HEK293 (cell line): Measurements from ENCODE around the gene NHP2.

ENCODE experiments used
- CTCF ChIA-PET: fragments of 350-600 bp; formaldehyde crosslinking; extraction: SDS; loops from one replicate; lab custom pipeline; 2021; ENCODE audit warnings: antibody characterized with exemption; lab: Yijun Ruan, JAX
- POLR2A ChIA-PET: fragments of 300-600 bp; formaldehyde crosslinking; extraction: SDS; loops from one replicate; lab custom pipeline; 2020; ENCODE audit warnings: antibody characterized with exemption, inconsistent platforms; lab: Yijun Ruan, JAX
- H3K27ac ChIP-seq: fragments of 200-500 bp; sonication (Bioruptor generic); 2 replicates; pipeline ENCODE4 v1.5.1; 2014; ENCODE audit warnings: low read depth, low read length, control low read depth, inconsistent platforms; ENCODE audit errors: extremely low read depth
- H3K36me3 ChIP-seq, 2 experiments: fragments of 200-500 bp in 1 of 2; sonication (Bioruptor generic) in 1 of 2; 1 replicate in 1 of 2; 2 replicates in 1 of 2; pipeline ENCODE4 v1.5.1; 2014 to 2017; ENCODE audit warnings: inconsistent platforms in 2 of 2, low read length in 2 of 2; ENCODE audit not compliant: control insufficient read depth in 2 of 2, insufficient read depth in 1 of 2
- H3K4me1 ChIP-seq: fragments of 200-500 bp; sonication (Bioruptor generic); 2 replicates; pipeline ENCODE4 v1.5.1; 2014; ENCODE audit warnings: mild to moderate bottlenecking, low read length, inconsistent platforms; ENCODE audit not compliant: control insufficient read depth, insufficient read depth
- H3K4me3 ChIP-seq: 2 replicates; pipeline ENCODE4 v1.5.1; 2011; ENCODE audit warnings: low read depth, mild to moderate bottlenecking, control low read depth, low read length, moderate library complexity
- H3K9me3 ChIP-seq: fragments of 200-500 bp; sonication (Bioruptor generic); 2 replicates; pipeline ENCODE4 v1.5.1; 2014; ENCODE audit warnings: low read depth, low read length, inconsistent platforms; ENCODE audit not compliant: control insufficient read depth, insufficient read depth
- ATF2 ChIP-seq: fragments of 450-650 bp; formaldehyde crosslinking; IDR thresholded peaks from 2 replicates; pipeline ENCODE4 v1.5.1; 2016; ENCODE audit warnings: missing biosample characterization, missing genetic modification characterization, low read depth
- SP7 ChIP-seq: fragments of 450-650 bp; formaldehyde crosslinking; IDR thresholded peaks from 2 replicates; pipeline ENCODE4 v1.5.1; 2016; ENCODE audit warnings: missing biosample characterization, missing genetic modification characterization
- ZBTB17 ChIP-seq: fragments of 450-650 bp; formaldehyde crosslinking; IDR thresholded peaks from 2 replicates; pipeline ENCODE4 v1.5.1; 2016; ENCODE audit warnings: missing biosample characterization, missing genetic modification characterization
- ZNF155 ChIP-seq: fragments of 450-650 bp; formaldehyde crosslinking; IDR thresholded peaks from 2 replicates; pipeline ENCODE4 v1.5.1; 2016; ENCODE audit warnings: missing biosample characterization, missing genetic modification characterization
- ZNF350 ChIP-seq: fragments of 450-650 bp; formaldehyde crosslinking; IDR thresholded peaks from 2 replicates; pipeline ENCODE4 v1.5.0; 2017; ENCODE audit warnings: missing biosample characterization, mild to moderate bottlenecking, missing genetic modification characterization
- ZNF362 ChIP-seq: fragments of 450-650 bp; formaldehyde crosslinking; IDR thresholded peaks from 2 replicates; pipeline ENCODE4 v1.5.1; 2016; ENCODE audit warnings: missing biosample characterization, missing genetic modification characterization
- ZNF518A ChIP-seq: fragments of 450-650 bp; formaldehyde crosslinking; conservative IDR thresholded peaks from 2 replicates; pipeline ENCODE4 v1.5.1; 2016; ENCODE audit warnings: low read depth, missing biosample characterization, missing genetic modification characterization
- ZNF677 ChIP-seq: fragments of 450-650 bp; IDR thresholded peaks from 2 replicates; pipeline ENCODE4 v1.5.0; 2018; ENCODE audit warnings: missing biosample characterization, mild to moderate bottlenecking, missing genetic modification characterization, moderate library complexity
- ZSCAN16 ChIP-seq: fragments of 450-650 bp; formaldehyde crosslinking; IDR thresholded peaks from 2 replicates; pipeline ENCODE4 v1.5.1; 2016; ENCODE audit warnings: missing biosample characterization, missing genetic modification characterization
- ZSCAN23 ChIP-seq: fragments of 450-650 bp; formaldehyde crosslinking; IDR thresholded peaks from 2 replicates; pipeline ENCODE4 v1.5.1; 2016; ENCODE audit warnings: missing biosample characterization, missing genetic modification characterization

Gene NHP2

GRCh38 chr5:178125253-178125906, 28.3 kb downstream of the NHP2 start:
- 0 out of 2 replicates have a peak, but pooled peaks cover 2% of the 10 kb centered on the region for H3K4me1 ChIP-seq
- no peak overlapping the region for H3K4me3 ChIP-seq
- TF ChIP-seq ATF2 (no peak), ZBTB17 (peak; percentile 54), SP7 (no peak), ZNF350 (no peak)
- TF ChIP-seq, all 188 proteins: peak for 1
- H3K36me3 ChIP-seq: peaks cover 0 to 10% of the 10 kb centered on the region in 2 experiments; a peak in 1 of 3 replicates
- ChIA-PET CTCF (interaction anchor here (0.6 to 0.7 kb wide), 2 partner anchors 41 to 49 kb away, joined by 3 read pairs; no protein-coding TSS in a partner anchor), POLR2A (interaction anchor here (0.5 kb wide), 1 partner anchor 11 kb away, joined by 3 read pairs; no protein-coding TSS in a partner anchor)
- no peak overlapping the region for H3K27ac ChIP-seq
- H3K9me3 ChIP-seq: no peaks in the 10 kb centered on the region

DNA sequence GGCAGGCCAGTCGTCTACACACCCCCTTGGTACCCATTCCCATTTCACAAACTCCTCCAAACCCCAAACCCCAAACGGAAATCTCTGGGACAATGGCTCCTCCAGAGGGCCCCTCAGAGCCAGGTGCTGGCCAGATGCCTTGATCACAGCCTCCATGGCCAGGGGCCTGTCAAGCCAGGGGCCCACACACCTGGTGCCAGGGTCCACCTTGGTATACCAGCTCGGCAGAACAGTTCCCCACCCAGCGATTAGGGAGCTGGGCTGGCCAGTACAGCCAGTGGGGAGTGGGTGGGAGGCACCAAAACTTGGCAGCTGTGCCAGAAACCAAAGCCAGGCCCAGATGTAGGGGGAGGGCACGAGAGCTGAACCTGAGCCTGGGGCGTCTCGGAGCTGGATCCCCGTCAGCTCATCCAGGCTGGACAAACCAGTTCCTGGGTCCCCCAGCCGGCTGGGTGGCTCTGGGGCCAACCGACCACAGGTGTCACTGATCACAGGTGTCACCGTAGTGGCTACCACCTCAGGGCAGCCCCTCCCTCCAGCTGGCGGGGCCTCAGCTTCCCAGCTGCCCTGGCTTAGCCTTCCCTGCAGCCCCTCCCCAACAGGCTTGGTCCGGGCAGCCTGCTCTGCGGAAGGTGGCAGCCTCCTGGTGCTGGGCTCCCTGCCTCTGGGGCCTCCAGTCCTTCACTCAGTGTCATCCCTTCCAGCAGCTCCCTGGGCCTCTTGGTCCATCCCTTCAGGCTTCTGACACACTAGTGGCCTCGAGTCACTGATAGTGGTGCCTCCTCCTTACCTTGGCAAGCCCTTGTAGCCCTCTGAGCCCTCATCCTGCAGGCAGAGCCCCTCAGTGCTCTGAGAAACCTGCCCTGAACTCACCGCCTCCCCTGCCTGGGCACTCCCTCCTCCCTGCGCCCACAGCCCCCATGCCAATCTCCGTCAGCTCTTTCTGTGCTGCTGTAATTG, 29.4 kb downstream of the NHP2 start:
- H3K36me3 ChIP-seq: peaks cover 0 to 10% of the 10 kb centered on the region in 2 experiments; a peak in 1 of 3 replicates
- H3K4me3 ChIP-seq: no peak overlapping the region
- H3K9me3 ChIP-seq: no peaks in the 10 kb centered on the region
- CTCF ChIA-PET: interaction anchor here (0.6 to 1.0 kb wide), 5 partner anchors 28 to 111 kb away, joined by 3 to 4 read pairs (median 3); no protein-coding TSS in a partner anchor
- H3K27ac ChIP-seq: no peak overlapping the region
- POLR2A ChIA-PET: interaction anchor here (0.5 kb wide), 1 partner anchor 10 kb away, joined by 3 read pairs; no protein-coding TSS in a partner anchor
- TF ChIP-seq ZNF155 (tag by site-specific recombination) (no peak), ZSCAN23 (tag by site-specific recombination) (no peak), ZNF518A (tag by site-specific recombination) (no peak), ZNF677 (no peak), ZSCAN16 (no peak), ZNF362 (tag by site-specific recombination) (no peak)
- 0 out of 2 replicates have a peak, but pooled peaks cover 2% of the 10 kb centered on the region for H3K4me1 ChIP-seq
